GM23338 (cell line): ENCODE data around the gene CDH23. TPM values are rescaled to one million over a fixed set of nuclear protein-coding genes. Genes with fewer than 3 reads are reported as not detected.
A peak's percentile ranks its signal among the peaks of the same experiment; 100 is the strongest.

Experiments
- ATAC-seq: fragments of 200-7000 bp; cut with Tn5 transposase; 3 replicates; pipeline ENCODE4 v1.9.1; 2020
- DNase-seq: peaks from one replicate; pipeline ENCODE4 v3.0.0-alpha.2; 2015; ENCODE audit warnings: low spot score
- H2AFZ ChIP-seq: fragments of 200-600 bp; sonication (generic); 2 replicates; pipeline ENCODE4 v1.8.0; 2016; ENCODE audit warnings: antibody characterized with exemption, mild to moderate bottlenecking, moderate library complexity
- H3F3A ChIP-seq: fragments of 200-600 bp; sonication (generic); replicated peaks from 2 replicates; pipeline ENCODE4 v1.8.0; 2017; ENCODE audit warnings: antibody characterized with exemption, mixed run types, low read depth
- H3K27ac ChIP-seq: fragments of 200-600 bp; sonication (generic); 2 replicates; pipeline ENCODE4 v1.6.1; 2016; ENCODE audit warnings: low read depth
- H3K27me3 ChIP-seq: fragments of 200-600 bp; sonication (generic); 2 replicates; pipeline ENCODE4 v1.8.0; 2016; ENCODE audit warnings: mild to moderate bottlenecking, mixed run types, moderate library complexity; ENCODE audit not compliant: insufficient read depth
- H3K36me3 ChIP-seq: fragments of 200-600 bp; sonication (generic); 2 replicates; pipeline ENCODE4 v1.8.0; 2016; ENCODE audit warnings: mild to moderate bottlenecking; ENCODE audit not compliant: insufficient read depth
- H3K4me1 ChIP-seq: fragments of 200-600 bp; sonication (generic); 2 replicates; pipeline ENCODE4 v1.8.0; 2016; ENCODE audit warnings: mild to moderate bottlenecking, moderate library complexity; ENCODE audit not compliant: insufficient read depth
- H3K4me2 ChIP-seq: fragments of 200-600 bp; sonication (generic); 2 replicates; pipeline ENCODE4 v1.7.1; 2017; ENCODE audit warnings: mixed run types
- H3K4me3 ChIP-seq: fragments of 200-600 bp; sonication (generic); 2 replicates; pipeline ENCODE4 v1.6.1; 2016; ENCODE audit warnings: mixed run types
- H3K79me2 ChIP-seq: fragments of 200-600 bp; sonication (generic); replicated peaks from 2 replicates; pipeline ENCODE4 v1.8.0; 2017; ENCODE audit warnings: mild to moderate bottlenecking; ENCODE audit not compliant: insufficient read depth
- H3K9me2 ChIP-seq: fragments of 200-600 bp; sonication (generic); 2 replicates; pipeline ENCODE4 v1.8.0; 2017; ENCODE audit not compliant: insufficient read depth
- H4K20me1 ChIP-seq: fragments of 200-600 bp; sonication (generic); replicated peaks from 2 replicates; pipeline ENCODE4 v1.8.0; 2017; ENCODE audit warnings: mild to moderate bottlenecking; ENCODE audit not compliant: insufficient read depth
- H3K27ac Mint-ChIP-seq: 2 replicates; pipeline ENCODE4 v1.8.0; 2020; ENCODE audit warnings: inconsistent platforms, mild to moderate bottlenecking, moderate library complexity, mixed read lengths
- H3K27me3 Mint-ChIP-seq: 3 replicates; pipeline ENCODE4 v1.8.0; 2022; ENCODE audit warnings: low read depth, mild to moderate bottlenecking, moderate library complexity, mixed read lengths, inconsistent platforms; ENCODE audit not compliant: insufficient read depth, poor library complexity
- H3K36me3 Mint-ChIP-seq: 3 replicates; pipeline ENCODE4 v1.8.0; 2021; ENCODE audit warnings: low read depth, mild to moderate bottlenecking, inconsistent platforms, moderate library complexity, mixed read lengths
- H3K4me1 Mint-ChIP-seq: 3 replicates; pipeline ENCODE4 v1.8.0; 2020; ENCODE audit warnings: mild to moderate bottlenecking, inconsistent platforms, mixed read lengths
- H3K4me3 Mint-ChIP-seq: 3 replicates; pipeline ENCODE4 v1.8.0; 2021; ENCODE audit warnings: moderate library complexity, mild to moderate bottlenecking, inconsistent platforms, mixed read lengths
- H3K9me3 Mint-ChIP-seq: 3 replicates; pipeline ENCODE4 v1.8.0; 2020; ENCODE audit warnings: moderate library complexity, mild to moderate bottlenecking, inconsistent platforms, mixed read lengths
- EZH2 ChIP-seq: fragments of 200-600 bp; sonication (generic); IDR thresholded peaks from one replicate; pipeline ENCODE4 v1.8.0; 2017; ENCODE audit warnings: antibody characterized with exemption, mild to moderate bottlenecking, low read depth; ENCODE audit not compliant: unreplicated experiment
- EZH2phosphoT487 ChIP-seq: fragments of 200-600 bp; sonication (generic); IDR thresholded peaks from one replicate; pipeline ENCODE4 v1.8.1; 2018; ENCODE audit warnings: antibody characterized with exemption; ENCODE audit not compliant: unreplicated experiment
- REST ChIP-seq: IDR thresholded peaks from one replicate; pipeline ENCODE4 v1.6.1; 2018; ENCODE audit warnings: antibody characterized with exemption; ENCODE audit not compliant: unreplicated experiment
- STAT1 ChIP-seq: IDR thresholded peaks from one replicate; pipeline ENCODE4 v1.6.1; 2016; ENCODE audit warnings: antibody characterized with exemption; ENCODE audit not compliant: unreplicated experiment
- ZNF114 ChIP-seq: fragments of 250-450 bp; sonication (Bioruptor Pico); IDR thresholded peaks from 2 replicates; pipeline ENCODE4 v1.5.0; 2020; ENCODE audit warnings: mild to moderate bottlenecking, moderate library complexity
- polyA plus RNA-seq: library from polyadenylated mRNA; unstranded; fragments of >200 nt; fragmentation: Nextera tagmentation; extraction: Ambion mirVana; gene quantifications from 2 replicates; pipeline ENCODE4 v1.2.1, GENCODE V29; 2016
- total RNA-seq: library from RNA; depleted of rRNA; stranded (reverse); fragments of >200 nt; shearing (Covaris generic); gene quantifications from 2 replicates; pipeline ENCODE4 v1.2.3, GENCODE V29; 2014
- TF ChIP-seq, protein P1 (sequence below): fragments of 250-450 bp; sonication (Bioruptor Pico); IDR thresholded peaks from 2 replicates; pipeline ENCODE4 v1.5.0; 2020; ENCODE audit warnings: mild to moderate bottlenecking, moderate library complexity

CDH23 gene
- total and polyA plus RNA-seq, 2 experiments from 2014 or later: 0.95 to 4.3 TPM

DNA sequence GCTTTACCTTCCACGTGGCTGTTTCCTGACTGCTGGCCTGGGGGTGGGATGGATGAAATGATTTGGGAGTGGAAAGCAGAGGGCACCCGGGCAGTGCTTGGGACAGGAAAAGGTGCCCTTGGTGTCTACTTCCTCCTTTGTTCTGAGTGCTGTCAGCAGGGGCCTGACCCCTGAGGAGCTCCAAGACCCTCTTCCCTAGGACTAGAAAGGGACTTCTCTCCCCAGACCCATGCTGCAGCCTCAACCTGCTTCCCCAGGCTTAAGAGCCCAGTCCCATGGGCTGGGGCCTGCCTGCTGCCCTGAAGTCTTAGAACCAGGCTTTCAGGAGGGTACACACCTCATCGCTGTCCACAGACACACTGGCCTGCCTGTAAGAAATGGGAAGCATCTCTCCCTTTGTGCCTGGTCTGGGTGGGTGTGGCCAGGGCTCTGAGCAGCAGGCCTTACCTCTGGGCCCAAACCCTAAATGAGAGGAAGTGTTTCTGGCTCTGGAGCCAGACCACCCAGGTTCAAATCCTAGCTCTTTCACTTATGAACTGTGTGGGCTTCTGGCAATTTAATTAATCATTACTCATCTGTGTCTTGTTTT lies 12.9 kb downstream of the CDH23 start:
- no peaks in the 10 kb centered on the region for H3K27me3 ChIP-seq
- H3K4me1 Mint-ChIP-seq: peaks cover 6% of the 10 kb centered on the region
- H3K4me3 Mint-ChIP-seq: no peak overlapping the region
- H3K79me2 ChIP-seq: no peaks in the 10 kb centered on the region
- peak overlapping the region; percentile 78 for H2AFZ ChIP-seq
- H3K27ac Mint-ChIP-seq: no peak overlapping the region
- H3K27ac ChIP-seq: no peak overlapping the region
- H3K9me3 Mint-ChIP-seq: peaks cover 10% of the 10 kb centered on the region; the same call in 2 of the 3 replicates
- H3F3A ChIP-seq: no peaks in the 10 kb centered on the region
- H3K36me3 Mint-ChIP-seq: peaks cover 7% of the 10 kb centered on the region; the same call in 1 of the 3 replicates
- H4K20me1 ChIP-seq: no peaks in the 10 kb centered on the region; the same call in 1 of the 2 replicates
- TF ChIP-seq EZH2: no peak
- TF ChIP-seq ZNF114 (CRISPR knock-in tag): no peak
- TF ChIP-seq STAT1: no peak
- TF ChIP-seq EZH2phosphoT487: no peak
- no peak for TF ChIP-seq REST
- TF ChIP-seq, protein P1, sequence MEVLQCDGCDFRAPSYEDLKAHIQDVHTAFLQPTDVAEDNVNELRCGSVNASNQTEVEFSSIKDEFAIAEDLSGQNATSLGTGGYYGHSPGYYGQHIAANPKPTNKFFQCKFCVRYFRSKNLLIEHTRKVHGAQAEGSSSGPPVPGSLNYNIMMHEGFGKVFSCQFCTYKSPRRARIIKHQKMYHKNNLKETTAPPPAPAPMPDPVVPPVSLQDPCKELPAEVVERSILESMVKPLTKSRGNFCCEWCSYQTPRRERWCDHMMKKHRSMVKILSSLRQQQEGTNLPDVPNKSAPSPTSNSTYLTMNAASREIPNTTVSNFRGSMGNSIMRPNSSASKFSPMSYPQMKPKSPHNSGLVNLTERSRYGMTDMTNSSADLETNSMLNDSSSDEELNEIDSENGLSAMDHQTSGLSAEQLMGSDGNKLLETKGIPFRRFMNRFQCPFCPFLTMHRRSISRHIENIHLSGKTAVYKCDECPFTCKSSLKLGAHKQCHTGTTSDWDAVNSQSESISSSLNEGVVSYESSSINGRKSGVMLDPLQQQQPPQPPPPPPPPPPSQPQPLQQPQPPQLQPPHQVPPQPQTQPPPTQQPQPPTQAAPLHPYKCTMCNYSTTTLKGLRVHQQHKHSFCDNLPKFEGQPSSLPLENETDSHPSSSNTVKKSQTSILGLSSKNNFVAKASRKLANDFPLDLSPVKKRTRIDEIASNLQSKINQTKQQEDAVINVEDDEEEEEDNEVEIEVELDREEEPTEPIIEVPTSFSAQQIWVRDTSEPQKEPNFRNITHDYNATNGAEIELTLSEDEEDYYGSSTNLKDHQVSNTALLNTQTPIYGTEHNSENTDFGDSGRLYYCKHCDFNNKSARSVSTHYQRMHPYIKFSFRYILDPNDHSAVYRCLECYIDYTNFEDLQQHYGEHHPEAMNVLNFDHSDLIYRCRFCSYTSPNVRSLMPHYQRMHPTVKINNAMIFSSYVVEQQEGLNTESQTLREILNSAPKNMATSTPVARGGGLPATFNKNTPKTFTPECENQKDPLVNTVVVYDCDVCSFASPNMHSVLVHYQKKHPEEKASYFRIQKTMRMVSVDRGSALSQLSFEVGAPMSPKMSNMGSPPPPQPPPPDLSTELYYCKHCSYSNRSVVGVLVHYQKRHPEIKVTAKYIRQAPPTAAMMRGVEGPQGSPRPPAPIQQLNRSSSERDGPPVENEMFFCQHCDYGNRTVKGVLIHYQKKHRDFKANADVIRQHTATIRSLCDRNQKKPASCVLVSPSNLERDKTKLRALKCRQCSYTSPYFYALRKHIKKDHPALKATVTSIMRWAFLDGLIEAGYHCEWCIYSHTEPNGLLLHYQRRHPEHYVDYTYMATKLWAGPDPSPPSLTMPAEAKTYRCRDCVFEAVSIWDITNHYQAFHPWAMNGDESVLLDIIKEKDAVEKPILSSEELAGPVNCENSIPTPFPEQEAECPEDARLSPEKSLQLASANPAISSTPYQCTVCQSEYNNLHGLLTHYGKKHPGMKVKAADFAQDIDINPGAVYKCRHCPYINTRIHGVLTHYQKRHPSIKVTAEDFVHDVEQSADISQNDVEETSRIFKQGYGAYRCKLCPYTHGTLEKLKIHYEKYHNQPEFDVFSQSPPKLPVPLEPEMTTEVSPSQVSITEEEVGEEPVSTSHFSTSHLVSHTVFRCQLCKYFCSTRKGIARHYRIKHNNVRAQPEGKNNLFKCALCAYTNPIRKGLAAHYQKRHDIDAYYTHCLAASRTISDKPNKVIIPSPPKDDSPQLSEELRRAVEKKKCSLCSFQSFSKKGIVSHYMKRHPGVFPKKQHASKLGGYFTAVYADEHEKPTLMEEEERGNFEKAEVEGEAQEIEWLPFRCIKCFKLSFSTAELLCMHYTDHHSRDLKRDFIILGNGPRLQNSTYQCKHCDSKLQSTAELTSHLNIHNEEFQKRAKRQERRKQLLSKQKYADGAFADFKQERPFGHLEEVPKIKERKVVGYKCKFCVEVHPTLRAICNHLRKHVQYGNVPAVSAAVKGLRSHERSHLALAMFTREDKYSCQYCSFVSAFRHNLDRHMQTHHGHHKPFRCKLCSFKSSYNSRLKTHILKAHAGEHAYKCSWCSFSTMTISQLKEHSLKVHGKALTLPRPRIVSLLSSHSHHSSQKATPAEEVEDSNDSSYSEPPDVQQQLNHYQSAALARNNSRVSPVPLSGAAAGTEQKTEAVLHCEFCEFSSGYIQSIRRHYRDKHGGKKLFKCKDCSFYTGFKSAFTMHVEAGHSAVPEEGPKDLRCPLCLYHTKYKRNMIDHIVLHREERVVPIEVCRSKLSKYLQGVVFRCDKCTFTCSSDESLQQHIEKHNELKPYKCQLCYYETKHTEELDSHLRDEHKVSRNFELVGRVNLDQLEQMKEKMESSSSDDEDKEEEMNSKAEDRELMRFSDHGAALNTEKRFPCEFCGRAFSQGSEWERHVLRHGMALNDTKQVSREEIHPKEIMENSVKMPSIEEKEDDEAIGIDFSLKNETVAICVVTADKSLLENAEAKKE (CRISPR knock-in tag): no peak
- H3K27me3 Mint-ChIP-seq: peaks cover 2% of the 10 kb centered on the region
- peak; percentile 73 for ATAC-seq
- H3K4me1 ChIP-seq: no peaks in the 10 kb centered on the region
- no peaks in the 10 kb centered on the region for H3K9me2 ChIP-seq
- H3K4me2 ChIP-seq: no peak overlapping the region
- no peak for DNase-seq
- H3K36me3 ChIP-seq: no peaks in the 10 kb centered on the region
- H3K4me3 ChIP-seq: no peak overlapping the region
